C4-2B (cell line): ENCODE measurements around the gene TTL.

Experiments
- H3K27ac ChIP-seq: fragments of 450-650 bp; 2 replicates; pipeline ENCODE4 v1.5.1; 2017
- CTCF ChIP-seq: fragments of 450-650 bp; conservative IDR thresholded peaks from 2 replicates; pipeline ENCODE4 v1.5.1; 2017; ENCODE audit warnings: mild to moderate bottlenecking
- ZFX ChIP-seq: fragments of 450-650 bp; IDR thresholded peaks from 2 replicates; pipeline ENCODE4 v1.6.1; 2017

TTL gene

GRCh38 chr2:112483042-112483473, 1.1 kb downstream of the TTL start:
- peak overlapping the region; percentile 87 for H3K27ac ChIP-seq

GRCh38 chr2:112483831-112484230, 1.9 kb downstream of the TTL start:
- TF ChIP-seq ZFX = no peak
- no peak for TF ChIP-seq CTCF
- peak overlapping the region; percentile 30; the same call in 1 of the 2 replicates for H3K27ac ChIP-seq

More at GRCh38 chr2:112483042-112483473, 1.1 kb downstream of the TTL start:
- TF ChIP-seq ZFX (no peak), CTCF (no peak)

- no peak for TF ChIP-seq CTCF
- H3K27ac ChIP-seq = no peak overlapping the region
Measured at GRCh38 chr2:112485849-112486248, 3.9 kb downstream of the TTL start.

GRCh38 chr2:112486895-112487294, 4.9 kb downstream of the TTL start:
- H3K27ac ChIP-seq = no peak overlapping the region
- TF ChIP-seq CTCF (no peak), ZFX (no peak)

- no peak for TF ChIP-seq ZFX
- TF ChIP-seq CTCF = no peak
- no peak overlapping the region for H3K27ac ChIP-seq
Measured at GRCh38 chr2:112487444-112487961, 5.5 kb downstream of the TTL start.

GRCh38 chr2:112488201-112488600, 6.2 kb downstream of the TTL start:
- H3K27ac ChIP-seq = no peak overlapping the region
- no peak for TF ChIP-seq ZFX

- H3K27ac ChIP-seq = no peak overlapping the region
- TF ChIP-seq ZFX (no peak), CTCF (no peak)
Measured at GRCh38 chr2:112491946-112492345, 10.0 kb downstream of the TTL start.

- TF ChIP-seq ZFX (no peak), CTCF (no peak)
- no peak overlapping the region for H3K27ac ChIP-seq
Measured at GRCh38 chr2:112493048-112493447, 11.1 kb downstream of the TTL start.
